ENCODE results near the gene SESN2. TPM values are rescaled to one million over a fixed set of nuclear protein-coding genes. Genes with fewer than 3 reads are reported as not detected.

The SESN2 gene
- total RNA-seq, 1 experiment from 2014 or later = 36.8 TPM

DNA sequence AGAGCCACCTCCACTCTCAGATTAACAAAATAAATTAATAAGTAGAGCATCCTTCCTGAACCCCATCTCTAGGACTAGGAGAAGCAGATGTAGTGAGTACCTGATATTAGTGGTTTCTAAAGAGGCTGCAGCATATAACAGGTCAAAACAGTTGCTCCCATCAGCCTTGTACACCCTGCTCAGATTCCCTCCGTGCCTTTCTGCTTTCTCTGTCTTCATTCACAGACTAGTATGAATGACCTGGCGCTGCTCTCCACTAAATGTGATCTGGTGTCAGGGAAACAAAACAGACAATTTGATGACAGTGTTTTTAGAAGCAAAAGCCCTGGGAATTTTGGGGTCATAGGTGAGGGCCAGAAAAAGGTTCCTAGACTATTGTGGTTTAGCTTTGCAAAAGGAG lies 8.3 kb downstream of the SESN2 start:
- Histone ChIP-seq H3K27ac (ENCODE audit: low read depth, low read length) (no peak overlapping the region), H3K36me3 (ENCODE audit: control insufficient read depth in 1 of 2, insufficient read depth in 2 of 2, low read length in 2 of 2) (peaks cover 0 to 5% of the 10 kb centered on the region in 2 experiments; a peak in 1 of 4 replicates), H2AFZ (ENCODE audit: low read depth, low read length, poor library complexity, severe bottlenecking) (no peak overlapping the region), H3K9ac (ENCODE audit: low read length) (no peak overlapping the region), H3K4me3 (replicated peaks in 1 of 2; ENCODE audit: low read depth in 1 of 2, low read length in 2 of 2) (no peak overlapping the region), H3K4me1 (ENCODE audit: control insufficient read depth in 1 of 2, insufficient read depth in 2 of 2, low read length in 2 of 2) (no peaks in the 10 kb centered on the region), H3K27me3 (ENCODE audit: insufficient read depth, low read length) (no peaks in the 10 kb centered on the region), H3K79me2 (ENCODE audit: insufficient read depth, low read length) (peaks cover 56% of the 10 kb centered on the region), H4K20me1 (ENCODE audit: insufficient read depth) (no peaks in the 10 kb centered on the region), H3K9me3 (ENCODE audit: control insufficient read depth in 1 of 2, insufficient read depth in 1 of 2, low read depth in 1 of 2, low read length in 2 of 2) (no peaks in the 10 kb centered on the region), H3K4me2 (ENCODE audit: low read length) (no peak overlapping the region), H3K9me2 (ENCODE audit: insufficient read depth) (no peaks in the 10 kb centered on the region)
- RAD21 ChIA-PET (ENCODE audit: low non-redundant PET in 1 of 2, low total read pairs in 2 of 2, uncharacterized antibody in 2 of 2, unreplicated experiment in 2 of 2) = no interaction called here
- DNase-seq (ENCODE audit: low read depth, low spot score) = no peak
- ATAC-seq = no peak
- BruUV-seq (replicated peaks) = no TSS peak
- intact Hi-C loops (cut with micrococcal nuclease) = no loop called here
- TF ChIP-seq, protein P1, sequence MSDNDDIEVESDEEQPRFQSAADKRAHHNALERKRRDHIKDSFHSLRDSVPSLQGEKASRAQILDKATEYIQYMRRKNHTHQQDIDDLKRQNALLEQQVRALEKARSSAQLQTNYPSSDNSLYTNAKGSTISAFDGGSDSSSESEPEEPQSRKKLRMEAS (IDR thresholded peaks at IDR 0.05) = no peak
- TF ChIP-seq EGR1 (IDR thresholded peaks at IDR 0.05; ENCODE audit: low read depth) = no peak
- CTCF ChIA-PET = no interaction called here
- POLR2A ChIA-PET = interaction anchor here (1.6 kb wide), 2 partner anchors 10 to 19 kb away, joined by 6 to 7 read pairs; no protein-coding TSS in a partner anchor

DNA sequence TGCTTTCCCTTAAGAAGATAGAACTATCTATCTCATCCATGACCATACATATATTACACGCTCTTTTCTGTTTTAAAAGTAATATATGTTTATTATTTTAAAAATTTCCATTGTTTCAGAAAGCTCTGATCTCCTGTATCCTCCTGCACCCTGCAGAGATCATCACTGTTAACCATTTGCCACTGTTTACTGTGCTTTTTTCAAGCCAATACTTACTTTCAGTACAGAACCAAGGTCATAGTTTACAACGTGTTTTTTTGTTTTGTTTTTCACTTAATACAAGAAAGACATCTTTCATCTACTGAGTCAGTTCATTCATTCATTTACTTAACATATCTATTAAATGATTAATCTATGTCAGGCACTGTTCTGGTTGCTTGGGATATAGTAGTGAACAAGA lies 10.2 kb downstream of the SESN2 start:
- Histone ChIP-seq H3K4me2 (ENCODE audit: low read length) (no peak overlapping the region), H3K27ac (ENCODE audit: low read depth, low read length) (no peak overlapping the region), H3K4me3 (replicated peaks in 1 of 2; ENCODE audit: low read depth in 1 of 2, low read length in 2 of 2) (no peak overlapping the region), H3K4me1 (ENCODE audit: control insufficient read depth in 1 of 2, insufficient read depth in 2 of 2, low read length in 2 of 2) (no peaks in the 10 kb centered on the region), H3K27me3 (ENCODE audit: insufficient read depth, low read length) (no peaks in the 10 kb centered on the region), H3K9me3 (ENCODE audit: control insufficient read depth in 1 of 2, insufficient read depth in 1 of 2, low read depth in 1 of 2, low read length in 2 of 2) (no peaks in the 10 kb centered on the region), H3K9me2 (ENCODE audit: insufficient read depth) (no peaks in the 10 kb centered on the region), H3K79me2 (ENCODE audit: insufficient read depth, low read length) (peaks cover 39% of the 10 kb centered on the region), H4K20me1 (ENCODE audit: insufficient read depth) (no peaks in the 10 kb centered on the region), H3K36me3 (ENCODE audit: control insufficient read depth in 1 of 2, insufficient read depth in 2 of 2, low read length in 2 of 2) (peaks cover 2 to 10% of the 10 kb centered on the region in 2 experiments; a peak in 3 of 4 replicates), H2AFZ (ENCODE audit: low read depth, low read length, poor library complexity, severe bottlenecking) (no peak overlapping the region), H3K9ac (ENCODE audit: low read length) (no peak overlapping the region)
- ChIA-PET POLR2A (interaction anchor here (1.0 kb wide), 1 partner anchor 10 kb away, joined by 5 read pairs; no protein-coding TSS in a partner anchor), CTCF (no interaction called here), RAD21 (ENCODE audit: low non-redundant PET in 1 of 2, low total read pairs in 2 of 2, uncharacterized antibody in 2 of 2, unreplicated experiment in 2 of 2) (no interaction called here)
- TF ChIP-seq CEBPB (IDR thresholded peaks at IDR 0.05; ENCODE audit: low read depth) = no peak
- TF ChIP-seq ZNF274 (IDR thresholded peaks at IDR 0.05; ENCODE audit: low read depth, low read length) = no peak
- TF ChIP-seq SRF (IDR thresholded peaks at IDR 0.05; ENCODE audit: low read depth) = no peak
- TF ChIP-seq SIN3A (IDR thresholded peaks at IDR 0.05; ENCODE audit: low read depth) = no peak
- no peak for TF ChIP-seq ZFX (IDR thresholded peaks at IDR 0.05)
- TF ChIP-seq, protein P2, sequence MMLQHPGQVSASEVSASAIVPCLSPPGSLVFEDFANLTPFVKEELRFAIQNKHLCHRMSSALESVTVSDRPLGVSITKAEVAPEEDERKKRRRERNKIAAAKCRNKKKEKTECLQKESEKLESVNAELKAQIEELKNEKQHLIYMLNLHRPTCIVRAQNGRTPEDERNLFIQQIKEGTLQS (IDR thresholded peaks at IDR 0.05) = no peak
- TF ChIP-seq POLR2A (IDR thresholded peaks at IDR 0.05; ENCODE audit: borderline replicate concordance, extremely low read depth, insufficient read depth, insufficient read length) = no peak
- TF ChIP-seq, protein P3, sequence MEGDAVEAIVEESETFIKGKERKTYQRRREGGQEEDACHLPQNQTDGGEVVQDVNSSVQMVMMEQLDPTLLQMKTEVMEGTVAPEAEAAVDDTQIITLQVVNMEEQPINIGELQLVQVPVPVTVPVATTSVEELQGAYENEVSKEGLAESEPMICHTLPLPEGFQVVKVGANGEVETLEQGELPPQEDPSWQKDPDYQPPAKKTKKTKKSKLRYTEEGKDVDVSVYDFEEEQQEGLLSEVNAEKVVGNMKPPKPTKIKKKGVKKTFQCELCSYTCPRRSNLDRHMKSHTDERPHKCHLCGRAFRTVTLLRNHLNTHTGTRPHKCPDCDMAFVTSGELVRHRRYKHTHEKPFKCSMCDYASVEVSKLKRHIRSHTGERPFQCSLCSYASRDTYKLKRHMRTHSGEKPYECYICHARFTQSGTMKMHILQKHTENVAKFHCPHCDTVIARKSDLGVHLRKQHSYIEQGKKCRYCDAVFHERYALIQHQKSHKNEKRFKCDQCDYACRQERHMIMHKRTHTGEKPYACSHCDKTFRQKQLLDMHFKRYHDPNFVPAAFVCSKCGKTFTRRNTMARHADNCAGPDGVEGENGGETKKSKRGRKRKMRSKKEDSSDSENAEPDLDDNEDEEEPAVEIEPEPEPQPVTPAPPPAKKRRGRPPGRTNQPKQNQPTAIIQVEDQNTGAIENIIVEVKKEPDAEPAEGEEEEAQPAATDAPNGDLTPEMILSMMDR (IDR thresholded peaks at IDR 0.05 in 2 of 3, conservative IDR thresholded peaks at IDR 0.05 in 1 of 3; ENCODE audit: borderline replicate concordance in 1 of 3, insufficient read depth in 1 of 3, low read depth in 2 of 3, low read length in 2 of 3) = no peak
- TF ChIP-seq TCF7L2 (IDR thresholded peaks at IDR 0.05; ENCODE audit: borderline replicate concordance, extremely low read depth, insufficient read depth, insufficient read length) = no peak
- TF ChIP-seq, protein P4, sequence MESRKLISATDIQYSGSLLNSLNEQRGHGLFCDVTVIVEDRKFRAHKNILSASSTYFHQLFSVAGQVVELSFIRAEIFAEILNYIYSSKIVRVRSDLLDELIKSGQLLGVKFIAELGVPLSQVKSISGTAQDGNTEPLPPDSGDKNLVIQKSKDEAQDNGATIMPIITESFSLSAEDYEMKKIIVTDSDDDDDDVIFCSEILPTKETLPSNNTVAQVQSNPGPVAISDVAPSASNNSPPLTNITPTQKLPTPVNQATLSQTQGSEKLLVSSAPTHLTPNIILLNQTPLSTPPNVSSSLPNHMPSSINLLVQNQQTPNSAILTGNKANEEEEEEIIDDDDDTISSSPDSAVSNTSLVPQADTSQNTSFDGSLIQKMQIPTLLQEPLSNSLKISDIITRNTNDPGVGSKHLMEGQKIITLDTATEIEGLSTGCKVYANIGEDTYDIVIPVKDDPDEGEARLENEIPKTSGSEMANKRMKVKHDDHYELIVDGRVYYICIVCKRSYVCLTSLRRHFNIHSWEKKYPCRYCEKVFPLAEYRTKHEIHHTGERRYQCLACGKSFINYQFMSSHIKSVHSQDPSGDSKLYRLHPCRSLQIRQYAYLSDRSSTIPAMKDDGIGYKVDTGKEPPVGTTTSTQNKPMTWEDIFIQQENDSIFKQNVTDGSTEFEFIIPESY (IDR thresholded peaks at IDR 0.05; ENCODE audit: extremely low read depth, insufficient replicate concordance, low read length) = no peak
- TF ChIP-seq JUND (IDR thresholded peaks at IDR 0.05) = no peak
- no peak for DNase-seq (ENCODE audit: low read depth, low spot score)
- BruUV-seq (replicated peaks) = no TSS peak
- ATAC-seq = no peak
- intact Hi-C loops (cut with micrococcal nuclease) = no loop called here
